Measurements from ENCODE around the gene CPED1.

- TF ChIP-seq POLR2AphosphoS5 (IDR thresholded peaks at IDR 0.05; ENCODE audit: low read depth, low read length) (no peak), SIN3A (IDR thresholded peaks at IDR 0.05; ENCODE audit: borderline replicate concordance, insufficient read depth, low read length) (no peak), REST (IDR thresholded peaks at IDR 0.05; ENCODE audit: insufficient read depth in 1 of 2, low read depth in 2 of 2, low read length in 2 of 2) (no peak)
These were observed 198.2 kb downstream of the CPED1 start for GRCh38 chr7:121186746-121187145.
